ENCODE measurements around the gene SLC38A8. TPM values are rescaled to one million over a fixed set of nuclear protein-coding genes. Genes with fewer than 3 reads are reported as not detected.

SLC38A8 gene
- total RNA-seq, 5 donors from 2014 or later (not counting 1 experiment from before 2014, with no cell fraction given): not detected

DNA sequence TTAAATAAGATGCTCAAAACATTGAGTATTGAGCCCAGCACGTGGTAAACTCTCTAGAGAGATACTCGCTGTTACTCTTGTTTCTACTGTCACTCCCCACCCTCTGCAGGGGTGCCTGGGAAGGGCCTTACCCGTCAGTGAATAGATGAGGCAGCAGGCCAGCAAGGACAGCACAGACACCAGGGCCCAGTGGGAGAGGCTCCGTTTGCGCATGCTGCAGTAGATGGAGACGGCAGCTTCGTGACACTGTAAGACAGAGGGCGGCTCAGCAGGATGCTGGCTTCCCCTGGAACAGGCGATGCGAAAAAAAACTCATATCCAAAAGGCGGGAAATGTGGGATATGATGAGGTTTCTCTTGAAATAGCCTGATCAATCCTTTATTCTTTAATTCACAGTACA lies 20.0 kb downstream of the SLC38A8 start:
- no peaks in the 10 kb centered on the region for H3K4me1 Mint-ChIP-seq
- Histone ChIP-seq H3K27me3 (replicated peaks in 1 of 2; ENCODE audit: control insufficient read depth in 2 of 2, extremely low read depth in 1 of 2, insufficient read depth in 2 of 2, low read length in 1 of 2) (peaks cover 0 to 36% of the 10 kb centered on the region in 2 experiments), H3K4me3 (ENCODE audit: control insufficient read depth in 1 of 2, extremely low read depth in 1 of 2, low read length in 1 of 2) (no peak overlapping the region), H3K9me3 (no peaks in the 10 kb centered on the region), H3K36me3 (ENCODE audit: control insufficient read depth in 2 of 2, extremely low read depth in 1 of 2, insufficient read depth in 1 of 2, low read length in 1 of 2) (no peaks in the 10 kb centered on the region), H3K27ac (ENCODE audit: low read length) (no peak overlapping the region), H3K4me1 (ENCODE audit: control insufficient read depth in 1 of 2, extremely low read depth in 1 of 2, insufficient read depth in 2 of 2, low read length in 2 of 2) (no peaks in the 10 kb centered on the region)
- POLR2A ChIA-PET: no interaction called here
- WGBS (ENCODE audit: insufficient coverage): 74% methylated on average over 5 of the region's 11 CpGs
- H3K27ac Mint-ChIP-seq: no peak overlapping the region
- DNase-seq (no peak), ATAC-seq (replicated peaks in 1 of 4) (no peak)
- peaks cover 6 to 17% (median 10%) of the 10 kb centered on the region in 3 donors for H3K9me3 Mint-ChIP-seq
- no peak overlapping the region for H3K4me3 Mint-ChIP-seq
- peaks cover 17 to 20% of the 10 kb centered on the region in 2 donors for H3K27me3 Mint-ChIP-seq
- CTCF ChIA-PET: no interaction called here
- peaks cover 4% of the 10 kb centered on the region for H3K36me3 Mint-ChIP-seq

DNA sequence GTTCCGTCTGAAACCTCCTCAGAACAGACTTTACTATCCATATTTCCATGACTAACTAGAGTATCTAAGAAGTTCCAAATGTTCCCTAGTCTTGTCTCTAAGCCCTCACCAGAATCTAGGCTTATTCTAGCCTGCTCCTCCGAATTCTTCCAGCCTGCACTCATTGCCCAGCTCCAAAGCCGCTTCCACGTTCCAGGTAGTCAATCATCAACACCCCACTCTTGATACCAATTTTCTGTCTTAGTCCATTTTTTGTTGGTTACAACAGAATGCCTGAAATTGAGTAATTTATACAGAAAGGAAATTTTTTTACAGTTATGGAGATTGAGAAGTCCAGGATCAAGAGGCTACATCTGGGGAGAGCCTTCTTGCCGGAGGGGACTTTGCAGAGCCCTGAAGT lies 21.1 kb downstream of the SLC38A8 start:
- H3K27ac Mint-ChIP-seq: no peak overlapping the region
- H3K4me1 ChIP-seq (ENCODE audit: control insufficient read depth in 1 of 2, extremely low read depth in 1 of 2, insufficient read depth in 2 of 2, low read length in 2 of 2): no peaks in the 10 kb centered on the region
- H3K9me3 ChIP-seq: no peaks in the 10 kb centered on the region
- H3K4me3 ChIP-seq (ENCODE audit: control insufficient read depth in 1 of 2, extremely low read depth in 1 of 2, low read length in 1 of 2): no peak overlapping the region
- H3K27ac ChIP-seq (ENCODE audit: low read length): no peak overlapping the region
- DNase-seq (no peak), ATAC-seq (replicated peaks in 1 of 4) (no peak)
- H3K36me3 Mint-ChIP-seq: peaks cover 4% of the 10 kb centered on the region
- H3K27me3 Mint-ChIP-seq: peaks cover 13 to 14% of the 10 kb centered on the region in 2 donors
- peaks cover 6 to 17% (median 10%) of the 10 kb centered on the region in 3 donors for H3K9me3 Mint-ChIP-seq
- H3K4me1 Mint-ChIP-seq: no peaks in the 10 kb centered on the region
- H3K4me3 Mint-ChIP-seq: no peak overlapping the region
- peaks cover 0 to 28% of the 10 kb centered on the region in 2 experiments for H3K27me3 ChIP-seq (replicated peaks in 1 of 2; ENCODE audit: control insufficient read depth in 2 of 2, extremely low read depth in 1 of 2, insufficient read depth in 2 of 2, low read length in 1 of 2)
- 54% methylated on average over 2 of the region's 5 CpGs for WGBS (ENCODE audit: insufficient coverage)
- no peaks in the 10 kb centered on the region for H3K36me3 ChIP-seq (ENCODE audit: control insufficient read depth in 2 of 2, extremely low read depth in 1 of 2, insufficient read depth in 1 of 2, low read length in 1 of 2)
- ChIA-PET POLR2A (no interaction called here), CTCF (no interaction called here)

DNA sequence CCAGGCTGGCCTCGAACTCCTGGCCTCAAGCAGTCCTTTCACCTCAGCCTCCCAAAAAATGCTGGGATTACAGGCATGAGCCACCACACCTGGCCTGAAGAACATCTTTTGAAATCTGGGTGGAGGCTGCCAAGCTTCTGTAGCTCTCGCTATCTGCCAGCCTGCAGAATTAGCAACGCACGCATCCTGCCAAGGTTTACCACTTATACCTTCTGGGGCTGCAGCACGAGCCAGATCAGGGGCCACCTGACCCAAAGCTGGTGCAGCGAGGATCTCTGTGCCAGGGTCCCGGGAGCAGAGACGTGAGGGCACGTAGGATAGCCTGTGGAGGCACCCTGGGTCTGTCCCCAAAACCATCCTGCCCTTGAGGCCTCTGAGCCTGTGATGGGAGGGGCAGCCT lies 22.2 kb downstream of the SLC38A8 start:
- Histone ChIP-seq H3K36me3 (ENCODE audit: control insufficient read depth in 2 of 2, extremely low read depth in 1 of 2, insufficient read depth in 1 of 2, low read length in 1 of 2) (no peaks in the 10 kb centered on the region), H3K27me3 (replicated peaks in 1 of 2; ENCODE audit: control insufficient read depth in 2 of 2, extremely low read depth in 1 of 2, insufficient read depth in 2 of 2, low read length in 1 of 2) (peaks cover 0 to 21% of the 10 kb centered on the region in 2 experiments), H3K9me3 (no peaks in the 10 kb centered on the region), H3K4me1 (ENCODE audit: control insufficient read depth in 1 of 2, extremely low read depth in 1 of 2, insufficient read depth in 2 of 2, low read length in 2 of 2) (no peaks in the 10 kb centered on the region), H3K4me3 (ENCODE audit: control insufficient read depth in 1 of 2, extremely low read depth in 1 of 2, low read length in 1 of 2) (no peak overlapping the region), H3K27ac (ENCODE audit: low read length) (no peak overlapping the region)
- H3K4me1 Mint-ChIP-seq: no peaks in the 10 kb centered on the region
- POLR2A ChIA-PET: no interaction called here
- no peak for DNase-seq
- peaks cover 9 to 13% of the 10 kb centered on the region in 2 donors for H3K27me3 Mint-ChIP-seq
- peaks cover 6 to 17% (median 10%) of the 10 kb centered on the region in 3 donors for H3K9me3 Mint-ChIP-seq
- H3K36me3 Mint-ChIP-seq: peaks cover 4% of the 10 kb centered on the region
- no peak overlapping the region for H3K27ac Mint-ChIP-seq
- WGBS (ENCODE audit: insufficient coverage): 87% methylated on average over 8 of the region's 9 CpGs
- CTCF ChIA-PET: no interaction called here
- no peak overlapping the region for H3K4me3 Mint-ChIP-seq
- no peak for ATAC-seq (replicated peaks in 1 of 4)

DNA sequence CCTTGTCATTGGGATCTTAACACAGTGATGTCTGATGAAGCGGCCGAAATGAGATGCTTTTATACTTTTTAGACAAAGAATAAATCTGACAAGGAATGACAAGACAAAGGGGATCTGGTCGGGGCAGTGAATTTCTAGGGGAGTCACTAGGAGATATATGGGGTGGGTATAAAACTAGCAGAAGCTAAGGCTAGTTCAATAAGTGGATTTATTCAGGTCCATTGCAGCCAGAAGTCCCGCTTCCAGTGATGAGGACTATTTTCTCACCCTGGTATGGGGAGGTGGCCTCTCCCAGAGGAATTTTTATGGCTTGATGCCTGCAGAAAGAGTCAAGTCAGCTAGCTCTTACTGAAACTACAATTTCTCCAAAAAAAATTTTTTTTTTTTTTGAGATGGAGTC lies 23.9 kb downstream of the SLC38A8 start:
- peaks cover 9 to 11% (median 10%) of the 10 kb centered on the region in 3 donors for H3K4me1 Mint-ChIP-seq
- CTCF ChIA-PET: no interaction called here
- peaks cover 9 to 13% of the 10 kb centered on the region in 2 donors for H3K27me3 Mint-ChIP-seq
- ATAC-seq (replicated peaks in 1 of 4) (no peak), DNase-seq (no peak)
- Histone ChIP-seq H3K27ac (ENCODE audit: low read length) (no peak overlapping the region), H3K4me1 (ENCODE audit: control insufficient read depth in 1 of 2, extremely low read depth in 1 of 2, insufficient read depth in 2 of 2, low read length in 2 of 2) (peaks cover 0 to 7% of the 10 kb centered on the region in 2 experiments), H3K9me3 (no peaks in the 10 kb centered on the region), H3K4me3 (ENCODE audit: control insufficient read depth in 1 of 2, extremely low read depth in 1 of 2, low read length in 1 of 2) (no peak overlapping the region), H3K27me3 (replicated peaks in 1 of 2; ENCODE audit: control insufficient read depth in 2 of 2, extremely low read depth in 1 of 2, insufficient read depth in 2 of 2, low read length in 1 of 2) (peaks cover 0 to 20% of the 10 kb centered on the region in 2 experiments), H3K36me3 (ENCODE audit: control insufficient read depth in 2 of 2, extremely low read depth in 1 of 2, insufficient read depth in 1 of 2, low read length in 1 of 2) (no peaks in the 10 kb centered on the region)
- H3K36me3 Mint-ChIP-seq: peaks cover 4% of the 10 kb centered on the region
- POLR2A ChIA-PET: no interaction called here
- no peak overlapping the region for H3K27ac Mint-ChIP-seq
- peaks cover 6 to 17% (median 10%) of the 10 kb centered on the region in 3 donors for H3K9me3 Mint-ChIP-seq
- WGBS (ENCODE audit: insufficient coverage): 80% methylated on average over 2 of the region's 4 CpGs
- no peak overlapping the region for H3K4me3 Mint-ChIP-seq

DNA sequence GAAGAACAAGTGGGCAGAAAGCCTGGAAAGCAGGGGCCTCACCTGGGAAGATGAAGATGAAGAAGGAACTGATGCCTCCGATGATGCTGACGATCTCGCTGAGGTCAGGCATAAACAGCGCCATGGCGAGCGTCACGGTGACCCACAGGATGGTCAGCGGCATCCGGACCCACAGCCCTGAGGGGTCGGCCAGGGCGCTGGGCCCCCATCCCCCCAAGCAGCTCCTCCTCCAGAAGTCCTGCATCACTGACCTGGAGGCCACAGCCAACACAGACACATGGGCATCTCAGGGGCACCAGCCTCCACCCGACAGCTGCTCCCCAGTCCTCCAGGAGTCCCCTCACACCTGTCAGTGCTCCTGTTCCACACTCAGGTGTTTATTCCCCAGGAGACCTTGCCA lies 26.1 kb downstream of the SLC38A8 start:
- Histone ChIP-seq H3K4me3 (ENCODE audit: control insufficient read depth in 1 of 2, extremely low read depth in 1 of 2, low read length in 1 of 2) (no peak overlapping the region), H3K36me3 (ENCODE audit: control insufficient read depth in 2 of 2, extremely low read depth in 1 of 2, insufficient read depth in 1 of 2, low read length in 1 of 2) (no peaks in the 10 kb centered on the region), H3K4me1 (ENCODE audit: control insufficient read depth in 1 of 2, extremely low read depth in 1 of 2, insufficient read depth in 2 of 2, low read length in 2 of 2) (peaks cover 0 to 7% of the 10 kb centered on the region in 2 experiments), H3K9me3 (no peaks in the 10 kb centered on the region), H3K27me3 (replicated peaks in 1 of 2; ENCODE audit: control insufficient read depth in 2 of 2, extremely low read depth in 1 of 2, insufficient read depth in 2 of 2, low read length in 1 of 2) (peaks cover 0 to 24% of the 10 kb centered on the region in 2 experiments), H3K27ac (ENCODE audit: low read length) (no peak overlapping the region)
- Mint-ChIP-seq H3K27me3 (peaks cover 2 to 8% of the 10 kb centered on the region in 2 donors), H3K36me3 (peaks cover 2% of the 10 kb centered on the region), H3K27ac (no peak overlapping the region), H3K4me1 (peaks cover 9 to 11% (median 10%) of the 10 kb centered on the region in 3 donors), H3K4me3 (no peak overlapping the region), H3K9me3 (peaks cover 2 to 13% (median 9%) of the 10 kb centered on the region in 3 donors)
- no peak for ATAC-seq (replicated peaks in 1 of 4)
- POLR2A ChIA-PET: no interaction called here
- DNase-seq: no peak
- CTCF ChIA-PET: no interaction called here
- 89% methylated on average over 9 of the region's 12 CpGs for WGBS (ENCODE audit: insufficient coverage)

DNA sequence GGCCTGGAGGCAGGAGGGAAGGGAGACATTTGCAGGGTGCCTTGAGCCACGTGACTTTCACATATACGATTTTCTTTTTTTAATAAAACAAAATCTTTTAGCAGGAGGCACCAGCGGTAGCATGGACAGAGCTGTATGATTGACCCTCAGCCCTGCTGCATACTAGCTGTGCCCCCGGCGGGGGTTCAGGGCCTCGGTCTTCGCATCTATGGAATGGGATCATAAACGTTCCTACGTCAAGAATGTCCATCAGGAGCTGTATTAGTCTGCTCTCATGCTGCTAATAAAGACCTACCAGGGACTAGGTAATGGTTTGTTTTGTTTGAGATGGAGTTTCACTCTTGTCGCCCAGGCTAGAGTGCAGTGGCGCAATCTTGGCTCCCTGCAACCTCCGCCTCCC lies 27.2 kb downstream of the SLC38A8 start:
- Histone ChIP-seq H3K27me3 (replicated peaks in 1 of 2; ENCODE audit: control insufficient read depth in 2 of 2, extremely low read depth in 1 of 2, insufficient read depth in 2 of 2, low read length in 1 of 2) (peaks cover 0 to 22% of the 10 kb centered on the region in 2 experiments), H3K9me3 (no peaks in the 10 kb centered on the region), H3K27ac (ENCODE audit: low read length) (no peak overlapping the region), H3K36me3 (ENCODE audit: control insufficient read depth in 2 of 2, extremely low read depth in 1 of 2, insufficient read depth in 1 of 2, low read length in 1 of 2) (no peaks in the 10 kb centered on the region), H3K4me3 (ENCODE audit: control insufficient read depth in 1 of 2, extremely low read depth in 1 of 2, low read length in 1 of 2) (no peak overlapping the region), H3K4me1 (ENCODE audit: control insufficient read depth in 1 of 2, extremely low read depth in 1 of 2, insufficient read depth in 2 of 2, low read length in 2 of 2) (peaks cover 0 to 7% of the 10 kb centered on the region in 2 experiments)
- no peak overlapping the region for H3K27ac Mint-ChIP-seq
- peaks cover 0 to 5% (median 4%) of the 10 kb centered on the region in 3 donors for H3K9me3 Mint-ChIP-seq
- H3K36me3 Mint-ChIP-seq: no peaks in the 10 kb centered on the region
- CTCF ChIA-PET: no interaction called here
- H3K4me1 Mint-ChIP-seq: peaks cover 9 to 11% (median 10%) of the 10 kb centered on the region in 3 donors
- peaks cover 2 to 6% of the 10 kb centered on the region in 2 donors for H3K27me3 Mint-ChIP-seq
- no peak overlapping the region for H3K4me3 Mint-ChIP-seq
- DNase-seq (no peak), ATAC-seq (replicated peaks in 1 of 4) (no peak)
- 92% methylated on average over 8 of the region's 12 CpGs for WGBS (ENCODE audit: insufficient coverage)
- POLR2A ChIA-PET: no interaction called here

Measured in T-cell (primary cell).